Activated effector memory CD4-positive, alpha-beta T cell treated with anti-CD3 and anti-CD28 coated beads, Interleukin-2, amount 50 U/mL, for 16 hours (primary cell): ENCODE results near the gene ST3GAL6.

Experiments used
- DNase-seq: peaks from one replicate; pipeline ENCODE4 v3.0.0-alpha.2; 2020

The ST3GAL6 gene

DNA sequence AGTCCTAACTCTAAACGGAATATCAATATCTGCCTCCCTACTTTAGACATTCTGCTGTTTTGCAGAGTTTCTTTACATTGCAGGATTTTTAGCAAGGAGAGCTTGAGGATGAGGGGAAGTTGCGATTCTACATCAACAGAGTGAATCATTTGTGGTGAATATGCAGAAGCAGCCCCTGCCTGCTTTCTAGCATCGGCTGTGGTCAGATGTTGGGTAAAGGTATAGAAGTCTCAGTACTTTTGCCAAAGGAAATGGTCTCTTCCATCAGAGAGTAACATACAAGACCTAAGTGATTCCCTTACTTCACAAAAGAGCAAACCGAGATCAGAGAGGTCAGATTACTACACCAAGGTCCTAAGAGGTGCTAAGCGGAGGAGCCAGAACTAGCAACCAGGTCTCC, 15.2 kb downstream of the ST3GAL6 start:
- no peak for DNase-seq

GRCh38 chr3:98778852-98779413, 15.8 kb downstream of the ST3GAL6 start:
- no peak for DNase-seq

GRCh38 chr3:98779541-98780335, 16.6 kb downstream of the ST3GAL6 start:
- no peak for DNase-seq

- DNase-seq = no peak
Observed at GRCh38 chr3:98780343-98780742, 17.2 kb downstream of the ST3GAL6 start.

DNA sequence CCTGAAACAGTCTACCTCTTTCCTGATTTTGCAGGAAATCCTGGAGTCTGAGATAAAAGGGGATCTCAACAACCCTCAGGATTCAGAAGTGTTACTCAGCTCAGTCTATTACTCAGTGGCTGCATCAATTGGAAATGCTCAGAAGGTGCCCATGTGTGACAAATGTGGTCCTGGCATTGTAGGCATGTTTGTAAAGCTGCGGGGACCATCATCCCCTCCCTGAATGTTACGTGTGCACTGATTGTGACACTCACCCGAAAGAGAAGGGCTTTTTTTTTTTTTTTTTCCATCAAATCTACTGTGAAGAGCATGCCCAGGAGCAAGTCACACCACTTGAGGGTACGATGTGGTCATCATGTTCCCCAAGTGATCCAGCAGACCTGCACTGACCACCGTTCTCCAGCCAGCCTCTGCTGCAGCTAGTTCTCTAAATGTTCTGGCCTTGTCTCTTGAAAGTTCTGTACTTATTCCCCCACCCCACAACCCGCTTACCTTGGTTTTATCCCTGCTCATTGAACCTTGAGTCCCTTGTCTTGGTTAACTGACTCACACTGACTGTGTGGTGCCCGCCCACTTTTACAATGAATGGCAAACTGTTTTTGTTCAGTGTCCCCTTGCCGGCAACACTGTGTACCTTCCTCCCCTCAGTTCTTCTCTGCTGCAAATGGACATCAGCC, 19.8 kb downstream of the ST3GAL6 start:
- DNase-seq = no peak

DNA sequence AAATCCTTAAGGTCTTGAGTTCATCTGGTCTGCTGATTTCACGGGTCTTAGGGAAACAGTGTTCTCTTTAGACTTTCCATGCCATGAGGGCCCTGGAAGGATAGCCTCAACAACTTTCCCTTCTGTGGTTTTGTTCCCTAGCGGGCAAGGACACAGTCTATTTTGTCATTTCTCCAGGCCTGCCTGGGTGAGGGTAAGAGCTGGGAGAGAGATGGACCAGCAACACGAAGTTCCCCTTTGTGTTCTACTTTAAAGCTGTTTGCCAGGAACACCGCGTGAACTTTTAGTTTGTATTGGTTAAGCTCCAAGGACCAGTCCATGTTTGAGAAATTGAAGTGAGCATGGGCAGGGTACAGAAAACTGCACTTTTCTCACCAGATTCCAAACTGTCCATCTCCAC, 20.9 kb downstream of the ST3GAL6 start:
- no peak for DNase-seq

- no peak for DNase-seq
Observed at GRCh38 chr3:98784666-98785600, 21.8 kb downstream of the ST3GAL6 start.

DNA sequence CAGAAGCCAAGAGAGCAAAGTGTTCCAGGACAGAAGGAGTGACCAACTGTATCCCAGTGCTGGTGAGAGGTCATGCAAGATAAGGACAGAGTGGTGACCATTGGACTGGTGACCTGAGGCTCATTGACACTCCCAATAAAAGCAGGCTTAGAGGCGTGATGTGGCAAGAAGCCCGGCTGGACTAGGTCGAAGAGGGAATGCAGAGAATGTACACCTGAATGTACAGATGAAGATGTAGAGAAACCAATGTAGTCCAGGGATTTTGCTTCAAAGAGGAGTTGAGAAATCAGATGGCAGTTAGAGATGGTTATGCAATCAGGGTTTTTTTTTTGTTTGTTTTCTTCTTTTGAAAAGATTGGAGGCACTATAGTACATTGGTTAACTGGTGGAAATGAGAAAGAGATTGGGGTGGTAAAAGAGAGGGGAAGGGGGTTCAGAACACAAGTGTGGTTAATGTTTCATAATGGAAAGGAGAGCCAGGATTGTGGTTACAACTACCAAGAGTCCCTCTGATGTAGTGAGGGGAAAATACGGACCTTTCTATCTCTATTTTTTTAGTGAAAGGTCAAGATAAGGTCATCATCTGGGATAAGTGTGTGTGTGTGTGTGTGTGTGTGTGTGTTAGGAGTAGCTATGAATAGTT, 23.3 kb downstream of the ST3GAL6 start:
- no peak for DNase-seq

GRCh38 chr3:98787181-98787580, 24.0 kb downstream of the ST3GAL6 start:
- no peak for DNase-seq

DNA sequence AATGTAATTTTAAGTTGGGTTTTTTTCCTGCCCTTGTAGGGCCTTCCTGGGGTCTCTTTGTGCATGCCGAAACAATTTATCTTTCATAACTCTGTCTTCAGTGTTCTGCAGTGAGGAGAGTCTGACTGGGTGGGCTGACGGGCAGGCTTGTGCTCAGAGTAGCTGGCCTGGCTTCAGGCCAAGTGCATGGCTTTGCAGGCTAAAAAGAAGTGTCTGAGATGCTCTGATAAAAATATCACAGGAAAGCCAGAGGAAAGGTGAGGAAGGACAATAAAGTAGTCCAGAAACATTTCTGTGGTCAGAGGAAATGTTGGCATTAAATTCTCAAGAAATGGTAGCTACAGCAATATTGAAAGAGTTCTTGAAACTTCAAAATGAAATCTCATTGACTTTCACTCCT, 25.5 kb downstream of the ST3GAL6 start:
- DNase-seq = no peak

DNA sequence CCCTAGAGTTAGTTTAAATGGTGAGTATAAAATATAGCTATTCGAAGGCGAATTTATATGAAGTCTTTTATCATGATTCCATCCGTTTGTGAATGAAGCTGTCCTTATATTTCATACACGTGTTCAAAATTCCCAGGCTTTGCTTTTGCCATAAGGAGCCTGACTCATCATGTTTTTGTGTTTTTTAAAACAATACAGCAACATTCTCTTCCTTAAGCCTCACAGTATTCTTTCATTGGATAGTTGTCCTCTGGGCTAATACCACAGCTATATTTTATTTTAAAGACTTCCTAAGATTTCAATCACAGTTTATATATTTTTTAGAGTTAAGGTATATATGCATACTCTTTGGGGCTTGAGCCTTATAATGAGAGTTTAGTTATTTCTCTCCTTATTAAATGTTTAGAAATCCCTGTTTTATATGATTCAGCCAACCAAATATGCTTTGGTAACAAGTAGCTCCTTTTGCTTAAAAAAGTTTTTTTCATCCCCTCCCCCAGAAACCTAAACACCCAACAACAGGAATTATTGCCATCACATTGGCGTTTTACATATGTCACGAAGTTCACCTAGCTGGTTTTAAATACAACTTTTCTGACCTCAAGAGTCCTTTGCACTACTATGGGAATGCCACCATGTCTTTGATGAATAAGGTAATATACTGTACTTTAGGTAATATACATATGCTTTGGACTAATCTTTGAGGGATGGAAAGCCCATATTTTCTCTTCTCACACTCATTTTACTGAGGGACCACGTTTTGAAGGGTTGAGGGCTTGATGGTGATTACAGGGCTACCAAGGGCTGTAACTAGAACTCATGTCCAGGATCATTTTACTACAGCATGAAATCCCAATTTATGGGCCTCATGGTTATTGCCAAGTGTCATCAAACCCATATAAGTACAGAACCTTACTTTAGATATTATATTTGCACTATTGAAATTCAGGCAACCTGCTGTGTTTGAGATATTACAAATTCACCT, 28.5 kb downstream of the ST3GAL6 start:
- no peak for DNase-seq

DNA sequence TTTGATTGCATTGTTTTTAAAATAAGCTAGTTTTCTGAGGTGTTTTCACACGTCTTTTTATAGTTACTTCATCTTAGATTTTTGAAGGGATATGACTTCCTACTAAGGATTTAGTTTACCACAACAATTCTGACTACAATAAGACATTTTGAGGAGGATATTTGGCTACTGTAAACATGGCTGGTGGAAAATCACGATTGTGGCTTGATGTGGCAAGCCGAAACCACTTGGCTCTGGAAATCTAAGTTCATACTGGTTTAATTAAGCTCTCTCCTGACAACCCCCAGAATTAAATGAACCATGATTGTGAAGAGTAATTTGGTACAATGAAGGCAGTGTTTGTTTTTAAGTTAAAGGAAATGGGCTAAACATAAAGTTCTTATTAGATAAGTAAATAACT, 30.8 kb downstream of the ST3GAL6 start:
- no peak for DNase-seq

- no peak for DNase-seq
Observed at GRCh38 chr3:98796334-98796733, 33.2 kb downstream of the ST3GAL6 start.

DNA sequence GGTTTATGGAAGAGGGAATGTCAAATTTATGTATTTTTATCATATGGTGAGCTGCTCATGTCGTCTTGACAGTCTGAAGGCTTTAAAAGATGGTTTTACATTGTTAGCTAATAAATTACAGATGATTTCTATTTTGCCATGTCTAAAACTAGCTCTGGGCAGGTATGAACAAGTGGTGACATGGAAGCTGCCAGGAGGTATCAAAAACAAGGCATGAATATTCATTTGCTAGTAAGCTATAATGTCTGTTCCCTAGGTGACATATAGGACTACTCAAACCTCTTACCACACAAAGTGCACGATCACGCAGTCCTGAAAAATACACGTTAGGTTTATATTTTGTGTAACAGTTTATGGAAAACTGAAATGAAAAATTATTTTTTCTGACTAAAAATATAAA, 34.8 kb downstream of the ST3GAL6 start:
- no peak for DNase-seq

- DNase-seq = no peak
Observed at GRCh38 chr3:98798820-98799219, 35.7 kb downstream of the ST3GAL6 start.

DNA sequence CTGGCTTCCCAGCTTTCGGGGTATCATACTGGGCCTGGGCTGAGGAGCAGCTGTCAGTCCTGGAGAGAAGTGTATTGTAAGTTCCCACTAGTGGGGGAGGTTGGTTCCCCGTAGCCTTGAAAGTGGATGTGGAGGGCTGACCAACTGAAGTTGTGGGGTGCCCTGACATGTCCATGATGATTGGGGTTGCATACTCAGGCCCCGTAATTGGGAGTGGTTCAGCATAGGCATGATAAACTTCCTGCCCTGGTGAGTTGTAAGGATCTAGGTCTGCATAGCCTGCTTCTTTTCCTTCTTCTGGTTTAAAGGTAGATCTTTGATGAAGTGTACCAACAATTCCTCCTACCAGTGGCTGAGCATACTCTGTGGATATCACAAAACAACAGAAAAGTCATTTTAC, 36.3 kb downstream of the ST3GAL6 start:
- no peak for DNase-seq

- no peak for DNase-seq
Observed at GRCh38 chr3:98800401-98800800, 37.3 kb downstream of the ST3GAL6 start.

DNA sequence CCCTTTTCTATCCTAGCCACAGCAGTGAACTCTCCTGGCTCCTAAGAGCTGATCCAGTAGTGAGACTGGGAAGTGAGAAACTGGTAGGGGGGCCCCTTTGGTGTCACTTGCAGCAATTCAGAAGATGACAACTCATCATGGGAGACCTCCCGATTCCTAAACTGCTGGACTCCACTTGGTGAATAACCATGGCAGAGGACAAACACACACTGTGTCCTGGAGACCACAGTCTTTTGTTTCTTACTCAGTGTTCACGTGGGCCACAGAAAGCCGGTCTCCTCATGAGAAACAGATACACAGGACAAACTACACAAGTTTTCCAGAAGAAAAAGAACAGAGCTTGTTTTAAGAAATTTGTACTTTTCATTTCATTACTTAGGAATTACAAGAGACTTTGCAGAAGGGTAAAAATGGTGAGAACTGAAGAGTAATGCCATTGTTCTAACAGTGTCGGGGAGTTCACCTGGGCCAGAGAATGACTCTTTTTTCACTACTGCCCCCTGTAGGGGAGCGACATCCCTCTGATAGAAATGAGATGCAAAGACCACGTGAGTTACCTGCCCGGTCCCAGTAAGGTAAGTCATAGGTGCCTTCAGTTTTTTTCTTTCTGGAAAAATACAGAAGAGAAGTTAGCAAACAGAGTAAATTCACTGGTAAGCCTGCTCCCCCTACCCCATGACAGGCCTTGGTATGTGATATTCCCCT, 38.1 kb downstream of the ST3GAL6 start:
- no peak for DNase-seq

DNA sequence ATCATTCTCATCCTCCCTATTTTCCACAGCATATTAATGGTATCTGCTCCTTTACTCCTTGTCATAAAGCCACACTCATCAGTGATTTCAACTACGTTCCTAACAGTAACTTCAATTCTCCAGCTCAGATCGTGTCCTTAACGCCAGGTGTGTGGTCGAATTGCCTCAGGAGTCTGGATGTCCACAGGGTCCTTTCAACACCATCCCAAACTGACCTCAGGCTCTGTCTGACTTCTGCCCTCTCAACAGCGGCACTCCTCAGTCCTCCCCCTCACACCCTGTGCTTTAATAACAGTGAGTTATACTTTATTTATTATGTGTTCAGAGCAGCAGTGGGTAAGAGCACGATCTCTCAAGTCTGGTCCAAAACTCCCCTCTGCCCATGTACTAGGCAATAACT, 42.4 kb downstream of the ST3GAL6 start:
- no peak for DNase-seq

GRCh38 chr3:98806521-98806920, 43.4 kb downstream of the ST3GAL6 start:
- DNase-seq = no peak

GRCh38 chr3:98807011-98807410, 43.9 kb downstream of the ST3GAL6 start:
- DNase-seq = no peak
